NCI-H526 (cell line): ENCODE data around the gene EP300.
A peak's percentile ranks its signal among the peaks of the same experiment; 100 is the strongest.
"Not testable (repeated sequence)": the region's sequence is repeated elsewhere in the genome, so short reads cannot be mapped to it uniquely, and the experiment has no call there.

Source experiments
- DNase-seq, 2 experiments: peaks; one replicate each; lab custom pipeline; 2025; lab: John Stamatoyannopoulos, UW

EP300 gene

DNA sequence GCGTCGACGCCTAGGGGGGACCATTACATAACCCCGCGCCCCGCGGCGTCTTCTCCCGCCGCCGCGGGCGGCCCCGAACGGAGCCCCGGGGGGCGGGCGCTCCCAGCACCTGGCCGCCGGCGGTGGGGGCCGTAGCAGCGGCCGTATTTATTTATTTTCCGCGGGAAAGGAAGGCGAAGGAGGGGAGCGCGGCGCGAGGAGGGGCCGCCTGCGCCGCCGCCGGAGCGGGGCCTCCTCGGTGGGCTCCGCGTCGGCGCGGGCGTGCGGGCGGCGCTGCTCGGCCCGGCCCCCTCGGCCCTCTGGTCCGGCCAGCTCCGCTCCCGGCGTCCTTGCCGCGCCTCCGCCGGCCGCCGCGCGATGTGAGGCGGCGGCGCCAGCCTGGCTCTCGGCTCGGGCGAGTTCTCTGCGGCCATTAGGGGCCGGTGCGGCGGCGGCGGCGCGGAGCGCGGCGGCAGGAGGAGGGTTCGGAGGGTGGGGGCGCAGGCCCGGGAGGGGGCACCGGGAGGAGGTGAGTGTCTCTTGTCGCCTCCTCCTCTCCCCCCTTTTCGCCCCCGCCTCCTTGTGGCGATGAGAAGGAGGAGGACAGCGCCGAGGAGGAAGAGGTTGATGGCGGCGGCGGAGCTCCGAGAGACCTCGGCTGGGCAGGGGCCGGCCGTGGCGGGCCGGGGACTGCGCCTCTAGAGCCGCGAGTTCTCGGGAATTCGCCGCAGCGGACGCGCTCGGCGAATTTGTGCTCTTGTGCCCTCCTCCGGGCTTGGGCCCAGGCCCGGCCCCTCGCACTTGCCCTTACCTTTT is at the start of gene EP300:
Gene EP300 (plus strand): TSS at position 570 of the 795 bp plus-strand sequence. CDS start 413 bp downstream, outside the sequence.
- peak; percentile 9 to 54 for DNase-seq

DNA sequence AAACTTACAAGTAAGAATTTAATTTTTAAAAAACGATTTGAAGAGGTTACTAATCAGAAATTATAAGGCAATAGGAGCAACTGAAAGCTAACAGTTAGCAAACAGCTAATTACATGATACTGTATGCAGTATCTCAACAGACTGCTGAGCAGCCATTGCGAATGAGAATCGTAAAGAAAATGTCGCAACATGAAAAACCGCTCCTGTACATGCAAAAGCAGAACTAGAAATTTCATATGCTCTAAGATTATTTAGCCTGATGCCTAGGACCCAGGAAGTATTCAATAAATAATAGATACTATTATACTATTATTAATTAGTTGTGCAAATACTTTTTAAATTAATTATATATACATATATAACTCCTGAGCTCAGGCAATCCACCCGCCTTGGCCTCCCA is 48.7 kb upstream of the EP300 start:
- DNase-seq: no peak

DNA sequence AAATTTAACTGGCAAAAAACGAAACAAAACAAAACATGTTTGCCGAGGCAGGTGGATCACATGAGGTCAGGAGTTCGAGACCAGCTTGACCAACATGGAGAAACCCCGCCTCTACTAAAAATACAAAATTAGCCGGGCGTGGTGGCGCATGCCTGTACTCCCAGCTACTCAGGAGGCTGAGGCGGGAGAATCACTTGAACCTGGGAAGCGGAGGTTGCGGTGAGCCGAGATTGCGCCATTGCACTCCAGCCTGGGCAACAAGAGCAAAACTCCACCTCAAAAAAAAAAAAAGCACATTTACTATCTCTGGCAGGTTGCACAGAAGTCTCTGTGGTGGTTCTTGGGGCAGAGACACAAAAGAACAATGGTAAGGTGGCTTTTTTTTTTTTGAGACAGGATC is 46.8 kb upstream of the EP300 start:
- DNase-seq: not testable (repeated sequence)

DNA sequence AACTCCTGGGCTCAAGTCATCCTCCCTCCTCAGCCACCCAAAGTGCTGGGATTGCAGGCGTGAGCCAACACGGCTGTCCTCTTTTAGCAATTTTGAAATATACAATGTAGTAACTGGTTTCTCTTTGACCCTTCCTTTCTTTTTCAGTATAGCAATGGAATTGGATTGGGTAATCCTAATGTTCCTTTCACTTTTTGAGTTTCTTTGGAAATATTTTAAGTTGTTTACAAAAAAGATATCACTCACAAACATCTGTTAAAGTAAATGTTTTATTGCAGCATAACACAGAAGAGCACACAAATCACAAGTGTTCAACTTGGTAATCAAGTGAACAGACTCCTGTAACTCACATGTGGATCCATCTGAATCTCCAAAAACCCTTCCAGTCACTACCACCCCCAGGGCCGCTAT is 44.6 kb upstream of the EP300 start:
- no peak for DNase-seq

DNA sequence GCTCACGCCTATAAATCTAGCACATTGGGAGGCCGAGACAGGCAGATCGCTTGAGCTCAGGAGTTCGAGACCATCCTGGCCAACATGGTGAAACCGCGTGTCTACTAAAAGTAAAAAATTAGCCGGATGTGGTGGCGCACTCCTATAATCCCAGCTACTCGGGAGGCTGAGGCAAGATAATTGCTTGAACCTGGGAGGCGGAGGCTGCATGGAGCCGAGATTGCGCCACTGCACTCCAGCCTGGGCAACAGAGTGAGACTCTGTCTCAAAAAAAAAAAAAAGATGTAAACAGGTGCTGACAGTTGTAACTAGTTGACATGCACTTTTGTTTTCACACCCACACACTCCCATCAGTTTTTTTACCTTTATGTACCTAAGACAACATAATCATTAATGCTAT is 44.0 kb upstream of the EP300 start:
- not testable (repeated sequence) for DNase-seq

DNA sequence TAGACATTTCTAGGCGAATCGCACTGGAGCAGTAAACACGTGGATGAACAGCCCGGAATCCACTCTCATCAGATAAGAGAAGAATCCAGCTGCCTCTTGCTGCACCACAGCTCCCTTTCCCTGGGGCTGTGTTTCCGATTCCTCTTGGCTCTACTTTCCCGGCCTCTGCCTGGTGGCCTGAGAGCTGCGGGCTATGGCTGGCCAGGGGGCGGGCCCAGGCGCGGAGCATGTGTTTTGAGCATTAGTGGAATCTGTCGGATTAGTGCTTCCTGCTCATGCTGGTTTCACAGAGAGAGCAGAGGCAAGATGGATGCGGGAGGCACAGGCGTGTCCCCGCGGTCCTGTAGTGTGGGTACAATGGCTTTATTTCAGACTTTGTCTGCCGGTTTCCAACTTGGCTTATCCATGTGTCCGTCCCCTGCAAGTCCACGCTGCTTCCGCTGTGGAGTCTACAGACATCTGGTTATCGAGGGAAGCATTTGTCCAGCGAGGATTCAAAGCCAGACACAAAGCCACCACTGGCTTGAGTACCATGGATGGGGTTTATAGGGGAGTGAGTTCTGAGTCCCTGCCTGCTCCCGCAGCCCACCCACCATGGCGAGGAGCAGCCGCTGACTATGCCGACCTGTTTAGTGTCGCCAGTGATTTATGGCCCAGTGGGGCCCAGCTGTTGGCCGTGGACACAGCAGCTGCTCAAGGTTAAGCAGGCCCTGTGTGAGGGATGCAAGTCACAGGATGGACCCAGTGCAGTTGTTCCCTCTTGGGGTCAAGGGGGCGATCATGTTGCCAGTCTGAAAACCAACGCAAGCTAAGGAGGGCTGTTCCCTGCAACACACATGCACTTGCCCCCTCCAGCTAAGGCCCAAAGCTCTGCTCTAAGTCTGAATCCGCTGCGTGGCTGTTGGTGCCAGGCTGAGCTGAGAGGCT is 43.3 kb upstream of the EP300 start:
- DNase-seq: peak in 1 of 2 experiments; percentile 8

GRCh38 chr22:41049795-41050194 is 42.6 kb upstream of the EP300 start:
- not testable (repeated sequence) for DNase-seq

- DNase-seq: no peak
These were observed 41.5 kb upstream of the EP300 start for GRCh38 chr22:41050883-41051282.

DNA sequence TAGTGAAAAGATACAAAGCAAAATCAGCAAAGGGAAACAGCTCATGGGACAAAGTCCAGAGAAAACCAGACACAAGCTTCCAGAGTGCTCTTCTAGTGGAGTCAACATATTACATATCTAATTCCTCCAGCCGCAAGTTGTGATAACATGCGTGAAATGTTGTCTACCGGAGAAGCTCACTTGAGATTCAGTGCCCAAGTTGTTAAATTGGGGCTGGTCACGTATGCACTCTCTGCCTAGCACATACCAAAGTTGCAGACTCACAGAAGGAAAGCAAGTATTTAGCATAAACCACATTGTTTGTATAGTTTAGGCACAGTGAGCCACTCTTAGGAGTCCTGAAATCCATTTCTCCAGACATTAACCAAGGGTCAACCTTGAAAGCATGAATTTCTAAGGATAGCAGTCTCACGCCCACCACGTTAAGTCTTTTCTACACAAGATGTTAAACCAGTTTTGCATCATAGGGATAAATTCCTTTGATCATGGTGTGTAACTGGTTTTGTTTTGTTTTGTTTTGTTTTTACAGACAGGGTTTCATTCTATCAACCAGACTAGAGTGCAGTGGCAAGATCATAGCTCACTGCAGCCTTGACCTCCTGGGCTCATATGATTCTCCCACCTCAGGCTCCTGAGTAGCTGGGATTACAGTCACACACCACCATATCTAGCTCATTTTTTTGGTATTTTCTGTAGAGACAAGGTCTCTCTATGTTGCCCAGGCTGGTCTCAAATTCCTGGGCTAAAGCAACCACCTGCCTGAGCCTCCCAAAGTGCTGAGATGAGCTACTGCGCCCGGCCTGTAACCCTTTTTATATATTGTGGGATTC is 39.5 kb upstream of the EP300 start:
- no peak for DNase-seq

DNA sequence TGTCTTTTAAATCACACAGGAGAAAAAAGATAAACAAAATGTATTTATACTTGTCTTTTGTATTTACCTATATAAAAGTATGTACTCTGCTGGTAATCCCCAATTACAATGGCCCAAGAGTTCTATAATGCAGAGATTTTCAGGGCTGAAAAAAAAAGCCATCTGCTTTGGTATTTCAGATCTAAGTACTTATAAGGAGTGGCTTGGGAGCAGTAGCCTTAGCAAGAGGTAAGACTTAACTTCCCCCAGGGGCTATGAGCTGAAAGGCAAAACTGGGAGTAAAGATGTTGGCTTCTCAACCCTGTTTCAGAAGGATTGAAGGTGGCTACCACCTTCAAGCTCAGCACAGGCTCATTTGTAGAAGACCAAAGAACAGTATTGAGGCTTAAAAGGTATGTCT is 35.3 kb upstream of the EP300 start:
- no peak for DNase-seq

GRCh38 chr22:41062146-41062545 is 30.2 kb upstream of the EP300 start:
- DNase-seq: no peak

DNA sequence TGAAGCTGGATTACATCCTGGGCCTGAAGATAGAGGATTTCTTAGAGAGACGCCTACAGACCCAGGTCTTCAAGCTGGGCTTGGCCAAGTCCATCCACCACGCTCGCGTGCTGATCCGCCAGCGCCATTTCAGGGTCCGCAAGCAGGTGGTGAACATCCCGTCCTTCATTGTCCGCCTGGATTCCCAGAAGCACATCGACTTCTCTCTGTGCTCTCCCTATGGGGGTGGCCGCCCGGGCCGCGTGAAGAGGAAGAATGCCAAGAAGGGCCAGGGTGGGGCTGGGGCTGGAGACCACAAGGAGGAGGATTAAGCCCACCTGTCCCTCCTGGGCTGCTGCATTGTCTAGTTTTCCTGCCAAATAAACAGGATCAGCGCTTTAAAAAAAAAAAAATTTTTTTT is 28.1 kb upstream of the EP300 start:
- not testable (repeated sequence) for DNase-seq

DNA sequence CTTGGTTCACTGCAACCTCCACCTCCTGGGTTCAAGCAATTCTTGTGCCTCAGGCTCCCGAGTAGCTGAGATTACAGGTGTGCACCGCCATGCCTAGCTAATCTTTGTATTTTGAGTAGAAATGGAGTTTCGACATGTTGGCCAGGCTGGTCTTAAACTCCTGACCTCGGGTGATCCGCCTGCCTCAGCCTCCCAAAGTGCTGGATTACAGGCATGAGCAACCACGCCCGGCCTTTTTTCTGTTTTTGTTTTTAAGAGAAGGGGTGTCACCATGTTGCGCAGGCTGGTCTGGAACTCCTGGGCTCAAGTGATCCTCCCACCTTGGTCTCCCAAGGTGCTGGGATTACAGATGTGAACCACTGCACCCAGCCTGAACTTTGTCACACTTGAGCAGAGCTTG is 26.1 kb upstream of the EP300 start:
- DNase-seq: not testable (repeated sequence)

DNA sequence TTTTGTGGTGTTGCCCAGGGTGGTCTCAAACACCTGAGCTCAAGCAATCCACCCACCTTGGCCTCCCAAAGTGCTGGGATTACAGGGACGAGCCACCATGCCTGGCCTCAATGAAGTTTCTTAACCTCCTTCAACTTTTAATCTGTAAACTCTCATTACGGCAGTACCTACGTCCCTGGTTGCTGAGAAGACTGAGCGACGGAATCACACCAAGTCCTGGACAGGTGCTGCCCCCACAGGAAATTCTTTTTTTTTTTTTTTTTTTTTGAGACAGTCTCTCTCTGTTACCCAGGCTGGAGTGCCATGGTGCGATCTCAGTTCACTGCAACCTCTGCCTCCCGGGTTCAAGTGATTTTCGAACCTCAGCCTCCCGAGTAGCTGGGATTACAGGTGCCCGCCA is 24.4 kb upstream of the EP300 start:
- not testable (repeated sequence) for DNase-seq

GRCh38 chr22:41070665-41071331 is 21.6 kb upstream of the EP300 start:
- no peak for DNase-seq

DNA sequence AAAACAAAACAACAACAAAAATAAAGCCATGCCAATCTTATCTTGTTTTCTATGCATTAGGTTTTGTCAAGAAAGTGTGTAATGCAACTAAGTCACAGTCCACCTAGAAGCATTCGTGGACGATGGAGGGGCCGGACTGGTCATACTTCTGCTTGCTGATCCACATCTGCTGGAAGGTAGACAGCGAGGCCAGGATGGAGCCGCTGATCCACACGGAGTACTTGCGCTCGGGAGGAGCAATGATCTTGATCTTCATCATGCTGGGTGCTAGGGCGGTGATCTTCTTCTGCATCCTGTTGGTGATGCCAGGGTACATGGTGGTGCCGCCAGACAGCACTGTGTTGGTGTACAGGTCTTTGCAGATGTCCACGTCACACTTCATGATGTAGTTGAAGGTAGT is 18.3 kb upstream of the EP300 start:
- no peak for DNase-seq

GRCh38 chr22:41074466-41074865 is 17.9 kb upstream of the EP300 start:
- no peak for DNase-seq

DNA sequence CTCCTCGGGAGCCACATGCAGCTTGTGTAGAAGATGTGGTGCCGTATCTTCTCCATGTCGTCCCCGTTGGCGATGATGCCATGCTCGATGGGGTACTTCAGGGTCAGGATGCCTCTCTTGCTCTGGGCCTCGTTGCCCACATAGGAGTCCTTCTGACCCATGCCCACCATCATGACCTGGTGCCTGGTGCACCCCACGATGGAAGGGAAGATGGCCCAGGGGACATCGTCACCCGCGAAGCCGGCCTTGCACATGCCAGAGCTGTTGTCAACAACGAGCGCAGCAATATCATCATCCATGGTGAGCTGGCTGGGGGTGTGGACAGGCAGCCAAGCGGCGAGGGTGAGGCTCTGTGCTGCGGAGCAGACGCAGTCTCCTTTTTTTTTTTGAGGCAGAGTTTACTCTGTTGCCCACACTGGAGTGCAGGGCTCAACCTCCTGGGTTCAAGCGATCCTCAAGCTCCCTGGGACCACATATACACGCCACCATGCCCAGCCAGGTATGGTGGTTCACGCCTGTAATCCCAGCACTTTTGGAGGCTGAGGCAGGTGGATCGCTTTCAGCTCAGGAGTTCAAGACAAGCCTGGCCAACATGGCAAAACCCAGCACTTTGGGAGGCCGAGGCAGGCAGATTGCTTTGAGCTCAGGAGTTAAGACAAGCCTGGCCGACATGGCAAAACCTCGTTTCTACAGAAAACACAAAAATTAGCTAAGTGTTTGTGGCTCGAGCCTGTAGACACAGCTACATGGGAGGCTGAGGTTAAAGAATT is 17.3 kb upstream of the EP300 start:
- no peak for DNase-seq

DNA sequence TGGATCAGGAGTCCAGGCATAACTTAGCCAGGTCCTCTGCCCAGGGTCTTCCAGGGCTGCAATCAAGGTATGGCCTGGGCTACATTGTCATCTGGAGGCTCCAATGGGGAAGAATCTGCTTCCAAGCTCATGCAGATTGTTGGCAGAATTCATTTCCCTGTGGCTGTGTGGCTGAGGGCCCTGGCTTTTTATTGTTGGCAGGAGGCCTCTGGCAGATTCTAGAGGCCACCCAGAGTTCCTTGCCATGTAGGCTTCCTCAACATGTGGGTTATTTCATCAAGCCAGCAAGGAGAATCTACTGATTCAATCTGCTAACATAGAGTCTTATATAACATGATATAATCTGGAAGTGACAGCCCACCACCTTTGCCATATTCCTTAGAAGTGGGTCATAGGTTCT is 16.4 kb upstream of the EP300 start:
- no peak for DNase-seq

DNA sequence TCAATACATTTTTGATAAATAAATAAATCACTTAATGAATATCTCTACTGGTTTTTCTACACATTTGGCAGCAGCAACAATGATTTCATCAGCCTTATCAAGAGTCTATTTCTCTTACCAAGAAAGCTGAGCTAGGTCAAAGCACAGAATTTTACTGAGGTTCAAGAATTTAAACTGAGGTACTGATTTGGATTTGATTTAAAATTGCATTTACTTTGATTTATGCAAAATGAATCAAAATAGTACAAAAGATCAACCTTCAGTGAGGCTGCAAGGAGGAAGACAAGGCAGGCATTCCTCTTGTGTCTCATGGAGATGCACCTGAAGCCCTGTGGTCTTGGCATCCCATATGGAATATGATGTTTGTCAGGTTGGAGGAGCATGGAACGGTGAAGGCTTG is 15.5 kb upstream of the EP300 start:
- DNase-seq: no peak

- no peak for DNase-seq
These were observed 13.5 kb upstream of the EP300 start for GRCh38 chr22:41078931-41079330.
